Measurements from ENCODE around the gene USP32.

The USP32 gene

DNA sequence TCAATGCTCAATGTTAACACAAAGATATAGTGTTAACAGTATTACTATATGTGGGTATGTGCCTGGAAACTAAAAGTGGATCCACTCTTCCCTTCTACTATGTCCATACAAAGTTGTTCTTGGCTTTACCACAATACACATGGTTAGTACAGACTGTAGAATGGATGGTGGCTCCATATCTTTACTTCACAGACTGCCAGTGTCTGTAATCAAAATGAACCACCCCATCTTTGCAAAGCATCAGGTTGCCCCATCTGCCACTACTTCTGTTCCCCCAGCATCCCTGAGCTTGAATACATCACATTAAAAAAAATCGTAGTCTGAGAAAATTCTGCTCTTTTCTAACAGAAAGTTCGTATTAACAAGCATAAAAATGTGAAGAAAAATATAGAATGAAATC lies 30.0 kb downstream of the USP32 start:
- ATAC-seq: no peak

DNA sequence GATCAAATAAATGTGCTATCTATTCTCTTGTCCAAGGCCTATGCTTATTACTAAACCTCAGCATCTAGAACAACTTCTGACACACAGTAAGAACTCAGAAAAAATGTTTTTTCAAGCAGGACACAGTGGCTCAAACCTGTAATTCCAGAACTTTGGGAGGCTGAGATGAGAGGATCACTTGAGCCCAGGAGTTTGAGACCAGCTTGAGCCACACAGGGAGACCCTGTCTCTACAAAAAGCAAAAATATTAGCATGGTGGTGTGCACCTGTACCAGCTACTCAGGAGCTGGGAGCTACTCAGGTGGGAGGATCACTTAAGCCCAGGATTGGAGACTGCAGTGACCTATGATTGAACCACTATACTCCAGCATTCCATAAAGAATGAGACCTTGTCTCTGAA lies 32.5 kb downstream of the USP32 start:
- TF ChIP-seq CSDC2 (CRISPR knock-in tag; IDR thresholded peaks at IDR 0.05) (no peak), ISL1 (CRISPR knock-in tag; IDR thresholded peaks at IDR 0.05) (no peak), ZFP3 (CRISPR knock-in tag; IDR thresholded peaks at IDR 0.05) (no peak), ARNTL (CRISPR knock-in tag; IDR thresholded peaks at IDR 0.05; ENCODE audit: borderline replicate concordance, low read depth) (no peak), ESRRG (CRISPR knock-in tag; IDR thresholded peaks at IDR 0.05) (no peak), RARB (CRISPR knock-in tag; IDR thresholded peaks at IDR 0.05) (no peak), ZNF8 (CRISPR knock-in tag; IDR thresholded peaks at IDR 0.05) (no peak), TOX (CRISPR knock-in tag; IDR thresholded peaks at IDR 0.05; ENCODE audit: borderline replicate concordance) (no peak), ZC3H10 (CRISPR knock-in tag; IDR thresholded peaks at IDR 0.05) (no peak), PPARA (CRISPR knock-in tag; IDR thresholded peaks at IDR 0.05; ENCODE audit: borderline replicate concordance) (no peak)
- TF ChIP-seq, protein P1, sequence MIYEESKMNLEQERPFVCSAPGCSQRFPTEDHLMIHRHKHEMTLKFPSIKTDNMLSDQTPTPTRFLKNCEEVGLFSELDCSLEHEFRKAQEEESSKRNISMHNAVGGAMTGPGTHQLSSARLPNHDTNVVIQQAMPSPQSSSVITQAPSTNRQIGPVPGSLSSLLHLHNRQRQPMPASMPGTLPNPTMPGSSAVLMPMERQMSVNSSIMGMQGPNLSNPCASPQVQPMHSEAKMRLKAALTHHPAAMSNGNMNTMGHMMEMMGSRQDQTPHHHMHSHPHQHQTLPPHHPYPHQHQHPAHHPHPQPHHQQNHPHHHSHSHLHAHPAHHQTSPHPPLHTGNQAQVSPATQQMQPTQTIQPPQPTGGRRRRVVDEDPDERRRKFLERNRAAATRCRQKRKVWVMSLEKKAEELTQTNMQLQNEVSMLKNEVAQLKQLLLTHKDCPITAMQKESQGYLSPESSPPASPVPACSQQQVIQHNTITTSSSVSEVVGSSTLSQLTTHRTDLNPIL (CRISPR knock-in tag; IDR thresholded peaks at IDR 0.05; ENCODE audit: low read depth): no peak
- no peak for ATAC-seq

More for the DNA sequence above, 30.0 kb downstream of the USP32 start:
- TF ChIP-seq ESRRG (CRISPR knock-in tag; IDR thresholded peaks at IDR 0.05): no peak

DNA sequence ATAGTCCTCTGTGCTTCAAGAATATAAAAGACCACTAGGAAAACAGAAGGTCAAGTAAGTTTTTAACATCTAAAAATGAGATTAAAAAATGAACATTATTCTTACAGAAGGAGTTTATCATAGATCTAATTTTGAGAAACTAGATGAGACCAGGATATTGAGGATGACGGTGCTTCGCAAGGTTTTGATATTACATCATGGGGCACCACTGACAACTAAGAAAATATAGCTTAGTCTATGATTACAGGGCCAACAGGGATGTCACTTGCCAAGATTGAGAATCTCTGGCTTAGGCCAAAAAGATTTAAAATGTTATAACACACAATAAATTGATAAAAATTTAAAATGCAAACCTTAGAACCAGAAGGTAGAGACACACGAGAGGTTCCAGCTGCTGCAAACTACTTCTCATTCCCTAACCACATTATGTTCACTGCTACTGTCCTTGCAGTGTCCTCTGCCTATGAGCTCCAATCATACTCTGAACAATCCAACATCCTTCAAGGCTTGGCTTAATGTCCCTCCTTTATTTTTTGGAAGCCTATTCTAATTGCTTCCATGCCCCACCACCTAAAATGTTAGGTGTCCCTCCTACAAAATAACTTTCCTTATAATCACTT lies 33.2 kb downstream of the USP32 start:
- no peak for TF ChIP-seq TCF4 (CRISPR knock-in tag; IDR thresholded peaks at IDR 0.05; ENCODE audit: borderline replicate concordance)
- TF ChIP-seq, protein P2, sequence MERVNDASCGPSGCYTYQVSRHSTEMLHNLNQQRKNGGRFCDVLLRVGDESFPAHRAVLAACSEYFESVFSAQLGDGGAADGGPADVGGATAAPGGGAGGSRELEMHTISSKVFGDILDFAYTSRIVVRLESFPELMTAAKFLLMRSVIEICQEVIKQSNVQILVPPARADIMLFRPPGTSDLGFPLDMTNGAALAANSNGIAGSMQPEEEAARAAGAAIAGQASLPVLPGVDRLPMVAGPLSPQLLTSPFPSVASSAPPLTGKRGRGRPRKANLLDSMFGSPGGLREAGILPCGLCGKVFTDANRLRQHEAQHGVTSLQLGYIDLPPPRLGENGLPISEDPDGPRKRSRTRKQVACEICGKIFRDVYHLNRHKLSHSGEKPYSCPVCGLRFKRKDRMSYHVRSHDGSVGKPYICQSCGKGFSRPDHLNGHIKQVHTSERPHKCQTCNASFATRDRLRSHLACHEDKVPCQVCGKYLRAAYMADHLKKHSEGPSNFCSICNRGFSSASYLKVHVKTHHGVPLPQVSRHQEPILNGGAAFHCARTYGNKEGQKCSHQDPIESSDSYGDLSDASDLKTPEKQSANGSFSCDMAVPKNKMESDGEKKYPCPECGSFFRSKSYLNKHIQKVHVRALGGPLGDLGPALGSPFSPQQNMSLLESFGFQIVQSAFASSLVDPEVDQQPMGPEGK (CRISPR knock-in tag; IDR thresholded peaks at IDR 0.05; ENCODE audit: borderline replicate concordance): no peak
- TF ChIP-seq ZNF8 (CRISPR knock-in tag; IDR thresholded peaks at IDR 0.05): no peak
- TF ChIP-seq ZNF565 (CRISPR knock-in tag; conservative IDR thresholded peaks at IDR 0.05; ENCODE audit: low read depth): no peak
- peak; percentile 66 for ATAC-seq

DNA sequence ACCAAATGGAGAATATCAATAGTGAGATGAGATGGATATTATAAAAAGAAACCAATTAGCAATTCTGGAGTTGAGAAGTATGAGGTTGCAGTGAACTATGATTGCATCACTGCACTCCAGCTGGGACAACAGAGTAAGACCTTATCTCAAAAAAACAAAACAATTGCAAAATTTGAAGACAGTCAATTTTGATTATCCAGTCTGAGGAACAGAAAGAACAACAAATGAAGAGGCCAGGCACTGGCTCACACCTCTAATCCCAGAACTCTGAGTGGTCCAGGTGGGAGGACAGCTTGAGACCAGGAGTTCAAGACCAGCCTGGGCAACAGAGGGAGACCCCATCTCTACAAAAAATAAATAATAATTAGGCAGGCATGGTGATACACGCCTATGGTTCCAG lies 35.0 kb downstream of the USP32 start:
- ATAC-seq: no peak

DNA sequence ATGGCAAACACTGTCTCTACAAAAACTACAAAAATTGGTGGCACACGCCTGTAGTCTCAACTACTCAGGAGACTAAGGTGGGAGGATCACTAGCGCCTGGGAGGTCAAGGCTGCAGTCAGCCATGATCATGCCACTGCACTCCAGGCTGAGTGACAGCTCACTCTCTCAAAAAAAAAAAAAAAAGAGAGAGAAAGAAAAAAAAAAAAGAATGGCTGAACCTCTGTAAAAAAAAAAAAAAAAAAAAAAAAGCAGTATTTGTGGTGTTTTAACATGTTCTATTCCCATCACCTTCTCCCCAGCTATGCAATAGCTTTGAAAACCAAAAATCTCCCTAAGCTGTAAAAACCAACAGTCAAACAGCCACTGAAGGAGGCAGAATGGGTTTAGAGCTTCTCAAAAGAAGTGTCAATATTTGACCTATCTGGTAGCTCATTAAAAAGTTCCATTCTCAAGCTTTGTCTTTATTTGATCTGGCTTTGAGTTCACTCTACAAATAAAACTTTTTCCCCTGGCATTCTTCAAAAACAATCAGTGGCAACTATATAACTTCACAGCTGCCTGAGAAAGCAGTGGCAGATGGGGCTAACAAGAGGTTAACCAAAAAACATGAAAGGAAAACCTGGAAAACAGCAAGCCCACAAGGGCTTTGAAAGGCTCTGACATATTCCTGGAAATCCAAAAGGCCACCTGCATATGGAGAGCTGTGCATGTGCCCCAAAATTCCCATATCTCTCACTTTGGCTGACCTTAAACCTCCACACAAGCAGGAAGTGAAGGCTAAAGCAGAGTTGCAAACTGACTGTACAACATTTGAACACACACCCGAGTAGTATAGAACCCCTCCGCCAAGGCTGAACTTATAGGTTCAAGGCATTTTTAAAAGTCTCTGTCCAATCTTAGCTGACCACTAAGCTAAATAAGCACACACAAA lies 36.0 kb downstream of the USP32 start:
- no peak for TF ChIP-seq ZFP30 (CRISPR knock-in tag; IDR thresholded peaks at IDR 0.05)
- no peak for TF ChIP-seq BACH2 (CRISPR knock-in tag; IDR thresholded peaks at IDR 0.05; ENCODE audit: borderline replicate concordance)
- no peak for TF ChIP-seq ISL1 (CRISPR knock-in tag; IDR thresholded peaks at IDR 0.05)
- TF ChIP-seq ZC3H10 (CRISPR knock-in tag; IDR thresholded peaks at IDR 0.05): no peak
- TF ChIP-seq SNAI2 (CRISPR knock-in tag; IDR thresholded peaks at IDR 0.05): no peak
- ATAC-seq: no peak

More for the DNA sequence above, 35.0 kb downstream of the USP32 start:
- no peak for TF ChIP-seq ZNF565 (CRISPR knock-in tag; conservative IDR thresholded peaks at IDR 0.05; ENCODE audit: low read depth)
- TF ChIP-seq RARB (CRISPR knock-in tag; IDR thresholded peaks at IDR 0.05): no peak
- TF ChIP-seq ZFP30 (CRISPR knock-in tag; IDR thresholded peaks at IDR 0.05): no peak
- no peak for TF ChIP-seq CSDC2 (CRISPR knock-in tag; IDR thresholded peaks at IDR 0.05)
- TF ChIP-seq OSR1 (CRISPR knock-in tag; IDR thresholded peaks at IDR 0.05): no peak
- TF ChIP-seq ZFP3 (CRISPR knock-in tag; IDR thresholded peaks at IDR 0.05): no peak
- TF ChIP-seq ESRRG (CRISPR knock-in tag; IDR thresholded peaks at IDR 0.05): no peak
- no peak for TF ChIP-seq ZC3H10 (CRISPR knock-in tag; IDR thresholded peaks at IDR 0.05)
- TF ChIP-seq TOX (CRISPR knock-in tag; IDR thresholded peaks at IDR 0.05; ENCODE audit: borderline replicate concordance): no peak
- no peak for TF ChIP-seq ZNF8 (CRISPR knock-in tag; IDR thresholded peaks at IDR 0.05)

DNA sequence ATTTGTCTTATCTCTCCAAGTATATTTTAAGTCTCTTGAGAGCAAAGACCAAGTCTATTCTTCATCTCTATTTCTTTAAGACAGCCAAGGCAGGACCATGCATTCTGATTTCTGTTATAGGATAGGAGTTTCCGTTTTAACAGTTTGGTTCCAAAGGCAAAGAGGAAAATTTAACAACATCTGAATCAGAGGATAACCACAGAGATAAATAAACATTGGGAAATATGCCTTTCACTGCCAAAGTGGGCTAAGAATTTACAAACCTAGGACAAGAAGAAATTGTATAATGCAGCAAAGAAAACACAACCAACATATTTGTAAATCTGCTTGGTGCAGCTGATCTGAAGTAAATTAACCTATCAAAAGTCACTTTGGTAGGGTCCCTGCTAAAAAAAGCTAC lies 37.7 kb downstream of the USP32 start:
- no peak for ATAC-seq
- TF ChIP-seq ZNF8 (CRISPR knock-in tag; IDR thresholded peaks at IDR 0.05): no peak
- TF ChIP-seq ZFP30 (CRISPR knock-in tag; IDR thresholded peaks at IDR 0.05): no peak
- TF ChIP-seq ZNF565 (CRISPR knock-in tag; conservative IDR thresholded peaks at IDR 0.05; ENCODE audit: low read depth): no peak
- no peak for TF ChIP-seq GLIS3 (CRISPR knock-in tag; IDR thresholded peaks at IDR 0.05)
- TF ChIP-seq OSR1 (CRISPR knock-in tag; IDR thresholded peaks at IDR 0.05): no peak
- no peak for TF ChIP-seq SNAI2 (CRISPR knock-in tag; IDR thresholded peaks at IDR 0.05)
- TF ChIP-seq, protein P1 (CRISPR knock-in tag; IDR thresholded peaks at IDR 0.05; ENCODE audit: low read depth): no peak
- no peak for TF ChIP-seq ISL1 (CRISPR knock-in tag; IDR thresholded peaks at IDR 0.05)
- TF ChIP-seq ARNTL (CRISPR knock-in tag; IDR thresholded peaks at IDR 0.05; ENCODE audit: borderline replicate concordance, low read depth): no peak
- no peak for TF ChIP-seq PPARA (CRISPR knock-in tag; IDR thresholded peaks at IDR 0.05; ENCODE audit: borderline replicate concordance)
- TF ChIP-seq RARB (CRISPR knock-in tag; IDR thresholded peaks at IDR 0.05): no peak
